GM12878 (cell line): ENCODE data around the gene EBLN1.

Source experiments
- POLR2A ChIP-seq: IDR thresholded peaks from 2 replicates; pipeline ENCODE4 v1.6.1; 2011; ENCODE audit warnings: low read depth, mild to moderate bottlenecking, low read length
- POLR2AphosphoS2 ChIP-seq: IDR thresholded peaks from 2 replicates; pipeline ENCODE4 v1.6.1; 2011; ENCODE audit warnings: low read depth, mild to moderate bottlenecking, low read length, improper control_type of control experiment, moderate library complexity
- WRNIP1 ChIP-seq: IDR thresholded peaks from 2 replicates; pipeline ENCODE4 v1.6.1; 2011; ENCODE audit warnings: low read depth, low read length, improper control_type of control experiment, borderline replicate concordance

GRCh38 chr10:22218448-22218847 is 633 bp upstream of the EBLN1 start:
- TF ChIP-seq POLR2AphosphoS2: no peak
- TF ChIP-seq POLR2A: no peak
- TF ChIP-seq WRNIP1: no peak
